HCT116 (cell line): Measurements from ENCODE around the gene SELENON. TPM values are rescaled to one million over a fixed set of nuclear protein-coding genes. Genes with fewer than 3 reads are reported as not detected.

Experiments
- ATAC-seq: fragments of 200-7000 bp; cut with Tn5 transposase; 2 replicates; pipeline ENCODE4 v1.9.1; 2020; ENCODE audit warnings: mild to moderate bottlenecking, moderate library complexity
- BruUV-seq: library from RNA; stranded (reverse); fragments of 400-500 nt; replicated peaks from 2 replicates; lab custom pipeline; 2021; lab: Mats Ljungman, UMichigan
- CTCF ChIA-PET: fragments of 300-600 bp; sonication (Branson Sonifier 250); formaldehyde crosslinking; loops from one replicate; lab custom pipeline; 2021; ENCODE audit warnings: antibody characterized with exemption; lab: Charles Lee
- POLR2A ChIA-PET: fragments of 300-600, 350-600 bp; sonication (Branson Sonifier 250); formaldehyde crosslinking; loops from one replicate; lab custom pipeline; 2021; ENCODE audit warnings: antibody characterized with exemption; lab: Charles Lee
- RAD21 ChIA-PET, 2 experiments: fragments of 300-600 bp; sonication (Branson Sonifier 250); formaldehyde crosslinking; loops; one replicate each; lab custom pipeline; 2023; ENCODE audit warnings: low total read pairs in 2 of 2; ENCODE audit not compliant: uncharacterized antibody in 2 of 2, unreplicated experiment in 2 of 2, low non-redundant PET in 1 of 2; lab: Charles Lee
- DNase-seq: peaks from one replicate; pipeline ENCODE4 v3.0.0-alpha.2; 2010; ENCODE audit warnings: low read depth, low spot score
- H2AFZ ChIP-seq: fragments of 200-600 bp; shearing (Covaris generic), sonication (generic); 2 replicates; pipeline ENCODE4 v1.6.1; 2017; ENCODE audit warnings: low read depth, mixed run types, mixed read lengths, antibody characterized with exemption, low read length; ENCODE audit not compliant: poor library complexity, severe bottlenecking
- H3K27ac ChIP-seq: 2 replicates; pipeline ENCODE4 v1.5.1; 2012; ENCODE audit warnings: low read depth, low read length
- H3K27me3 ChIP-seq: fragments of 200-600 bp; sonication (generic); 2 replicates; pipeline ENCODE4 v1.6.1; 2016; ENCODE audit warnings: mixed run types, low read length, mixed read lengths; ENCODE audit not compliant: insufficient read depth
- H3K36me3 ChIP-seq, 2 experiments: fragments of 200-500 bp in 1 of 2; fragments of 200-600 bp in 1 of 2; sonication (Bioruptor generic) in 1 of 2; sonication (generic) in 1 of 2; 2 replicates each; pipeline versions ENCODE4 v1.5.1 to v1.6.1; 2014 to 2016; ENCODE audit warnings: low read length in 2 of 2, inconsistent platforms in 1 of 2, mixed read lengths in 1 of 2, mixed run types in 1 of 2; ENCODE audit not compliant: insufficient read depth in 2 of 2, control insufficient read depth in 1 of 2
- H3K4me1 ChIP-seq, 2 experiments: fragments of 200-600 bp in 1 of 2; sonication (generic) in 1 of 2; 2 replicates each; pipeline versions ENCODE4 v1.5.1 to v1.6.1; 2012 to 2017; ENCODE audit warnings: low read length in 2 of 2, inconsistent platforms in 1 of 2, mild to moderate bottlenecking in 1 of 2, mixed read lengths in 1 of 2, mixed run types in 1 of 2, moderate library complexity in 1 of 2; ENCODE audit not compliant: insufficient read depth in 2 of 2, control insufficient read depth in 1 of 2
- H3K4me2 ChIP-seq: fragments of 200-600 bp; sonication (generic); 2 replicates; pipeline ENCODE4 v1.6.1; 2017; ENCODE audit warnings: mixed run types, low read length, mixed read lengths
- H3K4me3 ChIP-seq, 2 experiments: fragments of 200-600 bp in 1 of 2; sonication (generic) in 1 of 2; replicated peaks in 1 of 2; 2 replicates each; pipeline ENCODE4 v1.5.1; 2011 to 2016; ENCODE audit warnings: low read length in 2 of 2, control low read depth in 1 of 2, low read depth in 1 of 2, mild to moderate bottlenecking in 1 of 2, mixed read lengths in 1 of 2, mixed run types in 1 of 2
- H3K79me2 ChIP-seq: fragments of 200-600 bp; sonication (generic); 2 replicates; pipeline ENCODE4 v1.6.1; 2017; ENCODE audit warnings: mild to moderate bottlenecking, mixed run types, low read length, moderate library complexity, mixed read lengths; ENCODE audit not compliant: insufficient read depth
- H3K9ac ChIP-seq: fragments of 200-600 bp; sonication (generic); 2 replicates; pipeline ENCODE4 v1.6.1; 2016; ENCODE audit warnings: low read length, mixed read lengths
- H3K9me2 ChIP-seq: fragments of 200-600 bp; sonication (generic), shearing (Covaris generic); 2 replicates; pipeline ENCODE4 v1.6.1; 2017; ENCODE audit warnings: mixed run types, mild to moderate bottlenecking, moderate library complexity; ENCODE audit not compliant: insufficient read depth
- H3K9me3 ChIP-seq, 2 experiments: fragments of 200-500 bp in 1 of 2; fragments of 200-600 bp in 1 of 2; sonication (Bioruptor generic) in 1 of 2; sonication (generic) in 1 of 2; 2 replicates each; pipeline ENCODE4 v1.6.1; 2014 to 2017; ENCODE audit warnings: low read length in 2 of 2, mixed read lengths in 2 of 2, inconsistent platforms in 1 of 2, low read depth in 1 of 2, mild to moderate bottlenecking in 1 of 2, mixed run types in 1 of 2, moderate library complexity in 1 of 2; ENCODE audit not compliant: control insufficient read depth in 1 of 2, insufficient read depth in 1 of 2
- H4K20me1 ChIP-seq: fragments of 200-600 bp; sonication (generic), shearing (Covaris generic); 2 replicates; pipeline ENCODE4 v1.6.1; 2017; ENCODE audit warnings: mixed run types, mild to moderate bottlenecking, moderate library complexity; ENCODE audit not compliant: insufficient read depth
- CBX3 ChIP-seq: IDR thresholded peaks from 2 replicates; pipeline ENCODE4 v1.6.1; 2012; ENCODE audit warnings: low read depth
- CTCF ChIP-seq, 3 experiments: fragments of 200-600 bp in 1 of 3; sonication (generic) in 1 of 3; IDR thresholded peaks in 2 of 3; conservative IDR thresholded peaks in 1 of 3; 2 replicates each; pipeline ENCODE4 v1.5.1; 2012 to 2017; ENCODE audit warnings: low read depth in 2 of 3, low read length in 2 of 3, antibody characterized with exemption in 1 of 3, borderline replicate concordance in 1 of 3, control low read depth in 1 of 3, mild to moderate bottlenecking in 1 of 3, mixed read lengths in 1 of 3, mixed run types in 1 of 3, moderate library complexity in 1 of 3; ENCODE audit not compliant: insufficient read depth in 1 of 3
- EGR1 ChIP-seq: IDR thresholded peaks from 2 replicates; pipeline ENCODE4 v1.6.1; 2012; ENCODE audit warnings: low read depth
- ELF1 ChIP-seq: IDR thresholded peaks from 2 replicates; pipeline ENCODE4 v1.6.1; 2012; ENCODE audit warnings: low read depth, borderline replicate concordance
- EZH2phosphoT487 ChIP-seq: fragments of 200-600 bp; IDR thresholded peaks from 2 replicates; pipeline ENCODE4 v1.6.1; 2018; ENCODE audit warnings: antibody characterized with exemption, borderline replicate concordance
- FOSL1 ChIP-seq: IDR thresholded peaks from 2 replicates; pipeline ENCODE4 v1.6.1; 2012; ENCODE audit warnings: low read depth
- POLR2A ChIP-seq: IDR thresholded peaks from 2 replicates; pipeline ENCODE4 v1.7.0; 2011; ENCODE audit warnings: borderline replicate concordance; ENCODE audit not compliant: insufficient read depth, insufficient read length; ENCODE audit errors: extremely low read depth
- POLR2AphosphoS5 ChIP-seq: IDR thresholded peaks from 2 replicates; pipeline ENCODE4 v1.6.1; 2011; ENCODE audit warnings: mild to moderate bottlenecking, low read depth, low read length, moderate library complexity
- RAD21 ChIP-seq: IDR thresholded peaks from 2 replicates; pipeline ENCODE4 v1.6.1; 2012; ENCODE audit warnings: low read depth, mild to moderate bottlenecking
- SIN3A ChIP-seq: IDR thresholded peaks from 2 replicates; pipeline ENCODE4 v1.6.1; 2012; ENCODE audit warnings: low read depth
- TCF7L2 ChIP-seq: IDR thresholded peaks from 2 replicates; pipeline ENCODE4 v1.7.0; 2011; ENCODE audit warnings: borderline replicate concordance, inconsistent platforms; ENCODE audit not compliant: insufficient read depth, insufficient read length; ENCODE audit errors: extremely low read depth
- YY1 ChIP-seq: IDR thresholded peaks from 2 replicates; pipeline ENCODE4 v1.6.1; 2011; ENCODE audit warnings: low read length, low read depth, moderate library complexity, mild to moderate bottlenecking; ENCODE audit not compliant: insufficient replicate concordance; ENCODE audit errors: extremely low read depth
- ZBTB33 ChIP-seq: IDR thresholded peaks from 2 replicates; pipeline ENCODE4 v1.6.1; 2011; ENCODE audit warnings: mild to moderate bottlenecking, low read length, moderate library complexity; ENCODE audit not compliant: insufficient replicate concordance; ENCODE audit errors: extremely low read depth
- ZNF274 ChIP-seq: fragments of 200-500 bp; sonication (Bioruptor generic); IDR thresholded peaks from 2 replicates; pipeline ENCODE4 v1.6.1; 2014; ENCODE audit warnings: mild to moderate bottlenecking, low read depth, low read length, inconsistent platforms
- intact Hi-C: fragments of 100-400 bp; cut with micrococcal nuclease; formaldehyde crosslinking; loops from 2 replicates; pipeline ENCODE4 v1.10.0; 2022
- total RNA-seq: library from RNA; stranded (reverse); gene quantifications from one replicate; pipeline ENCODE4 v1.2.1, GENCODE V29; 2021; ENCODE audit not compliant: unreplicated experiment
- TF ChIP-seq, protein P1 (sequence below): IDR thresholded peaks from 2 replicates; pipeline ENCODE4 v1.6.1; 2012
- TF ChIP-seq, protein P2 (sequence below): IDR thresholded peaks from 2 replicates; pipeline ENCODE4 v1.6.1; 2012
- TF ChIP-seq, protein P3 (sequence below): IDR thresholded peaks from 2 replicates; pipeline ENCODE4 v1.6.1; 2012; ENCODE audit warnings: low read depth

SELENON gene
- total RNA-seq, 1 experiment from 2014 or later, result 85.1 TPM

DNA sequence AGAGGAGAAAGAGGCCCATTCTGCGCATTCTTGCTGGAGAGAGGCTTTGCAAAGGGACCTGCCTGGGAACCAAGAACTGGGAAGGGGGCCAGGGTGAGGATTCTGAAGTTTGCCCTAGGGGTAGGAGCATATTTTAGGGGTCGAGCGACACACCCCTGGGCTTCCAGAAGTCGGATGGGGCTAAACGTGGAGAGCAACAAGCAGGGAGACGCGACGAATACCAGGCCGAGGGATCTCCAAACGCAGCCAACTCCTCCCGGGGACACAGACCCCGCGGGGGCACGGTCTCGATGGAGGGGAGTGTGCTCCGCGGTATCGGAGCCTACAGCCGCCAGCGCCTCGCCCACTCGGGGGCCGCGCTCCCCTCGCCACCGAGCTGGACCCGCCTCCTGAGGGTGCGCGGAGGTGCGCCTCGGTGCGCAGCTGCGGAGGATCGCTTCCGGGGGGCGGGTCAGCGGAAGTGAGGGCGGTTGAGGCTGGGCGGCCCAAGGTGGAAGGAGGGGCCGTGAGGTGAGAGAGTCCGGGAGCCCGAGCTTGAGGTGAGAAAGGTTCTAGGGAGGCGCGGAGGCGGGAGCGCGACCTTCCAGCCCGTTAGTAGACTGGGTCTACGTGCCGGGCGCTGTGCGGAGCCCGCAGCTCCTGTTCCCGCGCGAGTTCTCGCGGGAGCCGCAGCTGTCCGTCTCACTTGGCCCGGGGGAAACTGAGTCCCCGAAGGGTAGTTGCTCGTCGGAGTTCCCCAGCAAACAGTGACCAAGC, 19.7 kb downstream of the SELENON start, which contains the start of gene MTFR1L:
Gene MTFR1L (plus strand): TSS at position 464 of the 756 bp plus-strand sequence. CDS start 3,151 bp downstream, outside the sequence.
- Histone ChIP-seq H3K27ac (peak within 1 kb of the TSS; percentile 81), H3K79me2 (peaks cover 29% of the 10 kb centered on the region; the same call in 1 of the 2 replicates), H3K4me3 (peak within 1 kb of the TSS; percentile 90 to 92), H3K4me1 (peaks cover 18 to 33% of the 10 kb centered on the region in 2 experiments; a peak in 3 of 4 replicates), H4K20me1 (no peaks in the 10 kb centered on the region), H3K27me3 (no peaks in the 10 kb centered on the region), H3K36me3 (no peaks in the 10 kb centered on the region), H2AFZ (no peak within 1 kb of the TSS), H3K9me3 (no peaks in the 10 kb centered on the region), H3K9me2 (no peaks in the 10 kb centered on the region), H3K9ac (peak within 1 kb of the TSS; percentile 86), H3K4me2 (peak within 1 kb of the TSS; percentile 91)
- RAD21 ChIA-PET, result no interaction called here
- peak; percentile 88 for ATAC-seq
- POLR2A ChIA-PET, result interaction anchor here (0.6 to 1.0 kb wide), 2 partner anchors 38 to 178 kb away, joined by 3 to 4 read pairs; partner anchors contain the start of gene PAFAH2
- DNase-seq, result peak; percentile 39
- CTCF ChIA-PET, result interaction anchor here (0.6 to 1.7 kb wide), 3 partner anchors 17 to 185 kb away, joined by 3 to 7 read pairs (median 5); no protein-coding TSS in a partner anchor
- BruUV-seq, result no TSS peak
- intact Hi-C loops, result loop anchor here (2.0 to 10.0 kb wide), 3 partner anchors 78 to 565 kb away; partner anchors contain the start of gene PAFAH2
- TF ChIP-seq TCF7L2 (no peak), FOSL1 (no peak), EZH2phosphoT487 (no peak), SIN3A (peak; percentile 80), RAD21 (no peak), POLR2A (peak; percentile 46), ELF1 (no peak; the same call in 1 of the 2 replicates), YY1 (peak; percentile 60), CTCF (IDR thresholded peaks at IDR 0.05 in 2 of 3, conservative IDR thresholded peaks at IDR 0.05 in 1 of 3; ENCODE audit: borderline replicate concordance in 1 of 3, insufficient read depth in 1 of 3, low read depth in 2 of 3, low read length in 2 of 3) (no peak), ZBTB33 (peak; percentile 88), EGR1 (peak; percentile 76), CBX3 (no peak), ZNF274 (no peak), POLR2AphosphoS5 (peak; percentile 94)
- TF ChIP-seq, protein P1, sequence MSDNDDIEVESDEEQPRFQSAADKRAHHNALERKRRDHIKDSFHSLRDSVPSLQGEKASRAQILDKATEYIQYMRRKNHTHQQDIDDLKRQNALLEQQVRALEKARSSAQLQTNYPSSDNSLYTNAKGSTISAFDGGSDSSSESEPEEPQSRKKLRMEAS, result peak; percentile 62; the same call in 1 of the 2 replicates
- TF ChIP-seq, protein P2, sequence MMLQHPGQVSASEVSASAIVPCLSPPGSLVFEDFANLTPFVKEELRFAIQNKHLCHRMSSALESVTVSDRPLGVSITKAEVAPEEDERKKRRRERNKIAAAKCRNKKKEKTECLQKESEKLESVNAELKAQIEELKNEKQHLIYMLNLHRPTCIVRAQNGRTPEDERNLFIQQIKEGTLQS, result no peak
- TF ChIP-seq, protein P3, sequence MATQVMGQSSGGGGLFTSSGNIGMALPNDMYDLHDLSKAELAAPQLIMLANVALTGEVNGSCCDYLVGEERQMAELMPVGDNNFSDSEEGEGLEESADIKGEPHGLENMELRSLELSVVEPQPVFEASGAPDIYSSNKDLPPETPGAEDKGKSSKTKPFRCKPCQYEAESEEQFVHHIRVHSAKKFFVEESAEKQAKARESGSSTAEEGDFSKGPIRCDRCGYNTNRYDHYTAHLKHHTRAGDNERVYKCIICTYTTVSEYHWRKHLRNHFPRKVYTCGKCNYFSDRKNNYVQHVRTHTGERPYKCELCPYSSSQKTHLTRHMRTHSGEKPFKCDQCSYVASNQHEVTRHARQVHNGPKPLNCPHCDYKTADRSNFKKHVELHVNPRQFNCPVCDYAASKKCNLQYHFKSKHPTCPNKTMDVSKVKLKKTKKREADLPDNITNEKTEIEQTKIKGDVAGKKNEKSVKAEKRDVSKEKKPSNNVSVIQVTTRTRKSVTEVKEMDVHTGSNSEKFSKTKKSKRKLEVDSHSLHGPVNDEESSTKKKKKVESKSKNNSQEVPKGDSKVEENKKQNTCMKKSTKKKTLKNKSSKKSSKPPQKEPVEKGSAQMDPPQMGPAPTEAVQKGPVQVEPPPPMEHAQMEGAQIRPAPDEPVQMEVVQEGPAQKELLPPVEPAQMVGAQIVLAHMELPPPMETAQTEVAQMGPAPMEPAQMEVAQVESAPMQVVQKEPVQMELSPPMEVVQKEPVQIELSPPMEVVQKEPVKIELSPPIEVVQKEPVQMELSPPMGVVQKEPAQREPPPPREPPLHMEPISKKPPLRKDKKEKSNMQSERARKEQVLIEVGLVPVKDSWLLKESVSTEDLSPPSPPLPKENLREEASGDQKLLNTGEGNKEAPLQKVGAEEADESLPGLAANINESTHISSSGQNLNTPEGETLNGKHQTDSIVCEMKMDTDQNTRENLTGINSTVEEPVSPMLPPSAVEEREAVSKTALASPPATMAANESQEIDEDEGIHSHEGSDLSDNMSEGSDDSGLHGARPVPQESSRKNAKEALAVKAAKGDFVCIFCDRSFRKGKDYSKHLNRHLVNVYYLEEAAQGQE, result no peak
